GM21528 (cell line): ENCODE measurements around the gene DNM3.

Source experiments
- ATAC-seq: cut with Tn5 transposase; IDR thresholded peaks from one replicate; pipeline ENCODE4 v1.9.1; 2021; ENCODE audit warnings: mild to moderate bottlenecking, moderate library complexity; ENCODE audit not compliant: unreplicated experiment, low FRiP score

The DNM3 gene

DNA sequence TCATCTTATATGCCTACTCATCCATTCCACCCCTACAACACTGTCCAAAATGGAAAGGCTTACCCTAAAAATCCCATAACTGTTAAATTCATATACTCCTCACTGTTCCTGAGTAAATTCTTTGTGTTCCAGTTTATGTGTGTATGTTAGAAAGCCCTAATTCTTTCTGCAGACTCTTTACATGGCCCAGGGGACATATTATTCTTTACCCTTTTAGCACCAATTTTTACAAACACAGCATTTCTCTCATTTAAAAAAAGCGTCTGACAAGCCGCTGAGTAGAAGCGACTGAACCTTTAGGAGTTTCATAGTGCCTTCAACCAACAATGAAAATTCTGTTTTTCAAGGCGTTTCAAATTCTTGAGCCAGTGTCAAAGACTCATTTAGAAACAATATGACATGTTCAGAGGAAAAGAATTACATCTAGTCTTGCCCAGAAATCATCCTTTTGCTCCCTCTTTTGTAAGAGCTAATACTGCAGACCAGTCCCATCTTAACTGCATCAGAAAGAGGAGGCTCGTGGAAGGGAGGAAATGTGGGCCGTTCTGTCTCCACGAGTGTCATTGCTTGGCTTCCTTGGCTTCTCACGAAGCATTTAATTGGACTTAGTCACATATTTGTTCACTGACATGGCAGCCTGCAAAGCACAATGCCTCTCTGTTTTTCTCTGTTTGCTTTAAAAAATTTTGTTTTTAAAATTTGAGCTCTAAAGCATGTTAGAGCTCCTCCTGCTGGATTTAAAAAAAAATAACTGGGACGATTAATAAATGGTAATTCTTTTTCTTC lies 557.9 kb downstream of the DNM3 start:
- ATAC-seq = no peak

DNA sequence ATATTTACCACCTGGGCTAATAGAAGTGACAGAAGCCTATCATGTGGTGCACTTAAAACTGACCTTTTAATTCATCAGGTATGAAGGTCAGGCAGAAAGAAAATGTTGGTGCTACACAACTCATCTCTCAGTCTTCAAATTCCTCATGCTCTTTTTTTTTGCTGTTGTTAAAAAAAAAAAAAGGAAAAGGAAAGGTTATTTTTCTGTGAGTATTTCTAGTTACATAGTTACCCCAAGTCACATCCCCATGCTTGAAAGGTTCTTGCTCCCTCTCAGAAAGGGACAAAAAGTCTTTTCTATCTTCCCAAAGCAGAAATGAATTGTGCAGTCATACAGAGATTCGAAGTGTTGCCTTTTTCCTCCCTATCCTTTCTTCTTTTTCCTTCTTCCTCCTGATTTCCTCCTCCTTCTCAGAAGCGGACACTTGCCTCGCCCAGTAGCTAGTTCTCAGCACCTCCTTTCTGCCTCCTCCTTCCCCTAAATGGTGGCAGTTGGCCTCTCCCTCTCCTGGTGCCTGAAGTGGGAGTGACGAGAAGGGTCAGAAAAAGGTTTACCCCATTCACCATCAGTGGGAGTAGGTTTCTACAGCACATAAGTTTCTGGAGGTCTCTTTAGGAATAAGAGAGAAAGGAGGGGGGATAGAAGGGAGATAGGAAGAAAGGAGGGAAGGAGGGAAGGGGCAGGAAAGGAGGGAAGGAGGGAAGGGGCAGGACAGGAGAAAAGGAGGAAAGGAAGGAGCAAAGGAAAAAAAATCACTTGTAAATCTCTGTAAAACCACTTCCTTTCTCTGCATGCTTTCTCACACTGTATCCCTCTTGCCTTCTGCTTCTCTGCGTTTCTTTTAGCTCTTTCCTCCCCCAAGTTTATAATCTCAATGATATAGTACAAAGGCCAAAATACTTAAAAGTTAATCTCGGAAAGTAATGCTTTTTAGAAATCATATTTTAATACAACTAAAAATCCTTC lies 558.7 kb downstream of the DNM3 start:
- no peak for ATAC-seq

DNA sequence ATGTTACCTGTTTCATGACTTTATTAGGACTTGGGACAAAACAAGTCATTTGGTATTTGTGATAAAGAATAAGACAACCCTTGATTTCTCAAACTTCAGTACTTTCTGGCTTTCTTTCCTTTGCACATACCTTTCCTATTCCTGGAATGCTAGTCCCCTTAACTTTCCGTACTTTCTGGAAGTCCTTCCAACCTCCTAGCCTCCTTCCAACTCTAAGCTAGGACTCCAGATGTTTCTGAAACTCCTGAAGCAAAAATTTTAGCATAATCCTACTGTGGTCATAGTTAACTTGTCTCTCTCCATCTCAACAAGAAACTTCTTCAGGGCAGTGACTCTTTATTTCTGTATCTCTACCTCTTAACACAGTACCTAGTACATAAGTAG lies 559.4 kb downstream of the DNM3 start:
- no peak for ATAC-seq

DNA sequence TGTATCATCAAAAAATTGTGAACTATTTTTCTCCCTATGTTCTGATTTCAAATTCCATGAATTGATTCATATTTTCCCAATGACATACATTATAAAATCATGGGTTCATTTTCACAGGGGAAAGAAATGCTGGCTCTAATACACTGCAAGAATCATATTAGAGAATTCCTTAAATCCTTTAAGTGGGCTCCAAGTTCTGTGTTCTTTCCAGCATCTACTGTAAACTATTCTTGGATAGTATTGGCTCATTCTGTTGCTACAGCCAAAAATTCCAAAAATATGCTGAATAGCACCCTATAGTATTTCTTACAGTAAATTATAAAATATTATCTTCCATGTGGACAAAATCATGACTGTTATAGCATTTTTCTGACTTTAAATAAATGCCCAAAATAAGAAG lies 560.2 kb downstream of the DNM3 start:
- no peak for ATAC-seq

DNA sequence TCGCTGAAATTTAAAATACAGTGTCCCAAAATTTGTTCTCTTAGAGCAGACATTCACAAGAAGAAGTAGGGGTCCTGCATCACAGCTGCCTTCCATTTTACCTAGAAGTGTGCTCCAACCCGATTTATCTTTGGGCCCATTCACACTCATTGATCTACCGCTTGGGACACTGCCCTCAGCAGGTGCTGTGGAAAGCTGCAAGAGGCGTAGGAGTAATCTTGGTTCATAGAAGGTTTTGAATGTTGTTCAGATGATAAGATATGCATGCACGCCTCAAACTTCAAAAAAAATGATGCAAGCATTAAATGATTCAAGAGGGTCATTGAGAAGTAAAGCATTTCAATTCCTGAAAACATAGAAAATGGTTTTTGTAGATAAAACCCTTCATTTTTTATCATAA lies 560.6 kb downstream of the DNM3 start:
- no peak for ATAC-seq

DNA sequence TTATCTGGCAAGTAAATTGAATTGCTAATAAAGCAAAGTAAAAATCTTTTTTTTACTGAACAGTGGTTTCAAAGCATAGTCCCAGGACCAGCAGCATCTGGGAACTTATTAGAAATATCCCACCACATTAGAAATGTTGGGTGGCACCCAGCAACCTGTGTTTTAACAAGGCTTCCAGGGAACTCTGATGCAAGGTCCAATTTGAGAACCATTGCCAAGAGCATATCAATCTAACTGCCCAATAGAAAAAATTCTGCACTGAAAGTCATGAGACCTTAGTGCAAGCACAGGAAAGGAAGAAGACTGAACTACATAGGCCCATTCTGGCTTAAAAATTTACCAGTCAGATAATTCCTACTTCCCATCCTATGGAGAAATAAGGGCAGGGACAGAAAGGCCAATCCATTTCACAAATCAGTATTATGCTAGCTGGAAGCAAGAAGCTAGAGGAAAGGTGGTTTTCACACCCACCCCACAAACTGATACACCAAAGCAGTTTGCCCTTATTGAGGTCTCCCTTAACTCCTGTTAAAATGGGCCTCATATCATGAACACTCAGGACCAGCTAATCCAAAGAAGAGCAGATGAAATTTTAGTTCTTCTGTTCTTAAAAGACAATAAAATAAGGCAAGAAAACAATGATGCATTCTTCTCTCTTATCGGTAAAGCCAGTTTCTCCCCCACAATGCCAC lies 561.7 kb downstream of the DNM3 start:
- ATAC-seq = no peak

DNA sequence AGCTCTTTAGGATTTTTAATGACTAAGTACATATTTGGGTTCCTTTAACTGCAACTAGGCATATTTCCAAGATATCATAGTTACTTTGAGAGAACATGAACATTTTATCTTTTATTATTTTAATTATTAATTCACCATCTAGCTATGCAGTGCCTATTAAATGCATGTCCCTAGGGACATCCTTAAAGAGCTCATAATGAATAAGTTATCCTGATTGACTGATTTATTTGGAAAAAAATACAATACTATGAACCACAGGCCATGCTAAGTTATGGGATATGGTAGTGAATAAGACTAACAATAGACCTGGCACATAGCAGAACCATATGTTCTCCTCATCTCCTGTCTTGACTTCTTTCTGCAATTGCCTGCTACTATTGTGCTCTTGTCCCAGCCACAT lies 562.8 kb downstream of the DNM3 start:
- ATAC-seq = no peak

DNA sequence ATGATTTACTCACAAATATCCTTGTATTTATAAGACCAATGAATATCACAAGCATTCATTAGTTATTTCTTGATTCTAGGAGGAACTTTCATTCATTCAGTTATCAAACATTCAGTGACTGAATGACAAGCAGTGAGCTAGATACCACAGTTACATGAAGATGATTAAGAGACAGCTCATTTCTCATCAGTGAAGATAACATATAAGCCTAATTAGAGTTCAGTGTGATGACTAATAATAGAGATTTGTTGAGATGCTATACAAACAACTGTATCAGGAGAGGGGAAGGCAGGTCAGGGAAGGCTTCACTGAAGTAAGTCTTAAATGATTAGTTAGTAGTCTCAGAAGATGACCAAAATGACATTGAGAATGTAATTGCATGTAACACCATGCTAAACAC lies 564.6 kb downstream of the DNM3 start:
- no peak for ATAC-seq

DNA sequence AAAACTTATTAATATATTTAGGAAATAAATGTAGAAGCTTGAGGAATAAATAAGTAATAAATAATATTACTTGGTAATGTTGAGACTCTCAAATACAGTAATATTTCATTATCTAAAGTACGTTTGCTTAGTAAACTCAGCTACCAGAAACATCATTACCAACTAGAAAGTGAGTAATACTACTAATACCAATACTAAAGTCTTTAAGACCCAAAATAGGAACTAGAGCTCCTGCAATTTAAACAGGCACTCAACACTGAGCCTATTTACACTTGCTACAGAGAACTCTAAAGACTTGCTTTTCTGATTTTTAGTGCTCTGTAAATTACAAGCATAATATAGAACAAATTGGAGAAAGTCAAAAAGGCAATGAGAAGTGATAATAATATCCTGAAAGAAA lies 565.7 kb downstream of the DNM3 start:
- no peak for ATAC-seq

DNA sequence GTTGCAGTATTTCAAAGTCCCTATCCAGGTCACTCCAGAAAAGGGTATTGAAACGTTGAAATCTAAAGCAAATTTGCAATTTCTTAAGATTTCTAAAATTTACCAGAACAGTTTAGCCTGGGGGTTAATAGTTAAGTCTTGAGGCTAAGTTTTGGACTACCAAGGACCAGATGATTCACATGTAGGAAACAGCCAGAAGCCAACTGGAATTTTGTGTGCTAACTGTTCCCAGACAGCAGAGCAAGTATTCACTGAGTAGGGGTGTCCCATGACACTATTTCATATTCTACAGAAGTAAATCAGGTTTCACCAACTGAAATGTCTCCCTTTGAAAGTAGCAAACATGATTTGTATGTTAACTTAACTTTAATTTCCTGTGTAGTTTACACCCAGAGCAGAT lies 567.7 kb downstream of the DNM3 start:
- no peak for ATAC-seq

DNA sequence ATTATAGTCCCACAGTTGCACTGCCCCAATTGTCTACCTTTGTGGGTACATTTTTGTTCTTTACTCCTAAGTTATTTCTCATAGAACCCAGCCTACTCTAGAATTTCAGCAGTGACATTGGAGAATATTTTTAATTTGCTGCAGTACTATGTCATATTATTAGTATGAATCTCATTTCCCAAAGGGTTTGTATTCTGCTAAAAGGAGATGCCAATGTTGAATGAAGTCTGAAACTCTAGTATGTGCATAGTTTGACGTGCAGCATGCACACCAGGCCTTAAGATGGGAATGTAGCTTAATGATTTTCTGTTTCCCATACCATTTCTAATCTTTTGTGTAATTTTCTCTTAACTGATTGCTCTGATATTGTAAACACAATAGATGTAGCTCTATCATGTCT lies 568.7 kb downstream of the DNM3 start:
- ATAC-seq = no peak

DNA sequence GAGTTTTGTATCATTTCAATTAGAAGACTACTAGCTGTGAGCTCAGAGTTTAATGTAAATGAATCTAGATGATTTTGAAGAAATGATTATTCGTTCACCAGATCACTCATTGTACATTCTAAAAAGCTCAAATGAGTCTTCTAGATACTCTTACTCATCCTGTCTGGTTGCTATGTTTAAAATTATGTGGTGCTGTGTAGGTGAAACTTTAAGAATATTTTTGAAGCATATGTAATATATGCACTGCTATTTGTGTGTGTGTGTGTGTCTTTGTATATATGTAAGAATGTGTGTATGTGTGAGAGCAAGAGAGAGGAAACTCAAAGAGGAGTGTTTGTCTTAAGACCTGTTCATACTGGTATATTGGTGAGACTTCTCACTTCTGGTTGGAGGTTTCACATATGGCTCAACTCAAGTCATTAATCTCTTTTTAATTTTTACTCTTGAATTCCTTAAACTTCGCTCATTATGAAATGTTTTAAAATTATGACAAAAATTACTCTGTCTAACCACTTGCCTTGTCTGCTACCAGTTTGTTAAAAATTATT lies 570.6 kb downstream of the DNM3 start:
- no peak for ATAC-seq

DNA sequence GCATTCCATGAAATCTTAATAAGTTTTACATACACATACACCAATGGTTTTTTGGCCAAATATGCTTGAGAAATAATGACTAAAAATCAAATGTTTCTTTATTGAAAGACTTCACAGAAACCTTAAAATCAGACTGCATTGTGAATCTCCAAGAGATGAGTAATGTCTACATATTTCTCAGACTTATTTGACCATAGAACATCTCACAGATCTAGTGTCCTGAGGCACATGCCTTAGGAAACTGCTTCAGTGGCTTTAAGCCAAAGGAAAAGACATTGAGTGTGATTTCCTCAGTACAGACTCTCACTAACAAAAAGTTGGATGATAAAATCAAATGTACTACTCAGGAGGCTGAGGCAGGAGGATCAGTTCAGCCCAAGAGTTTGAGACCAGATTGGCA lies 573.0 kb downstream of the DNM3 start:
- no peak for ATAC-seq

DNA sequence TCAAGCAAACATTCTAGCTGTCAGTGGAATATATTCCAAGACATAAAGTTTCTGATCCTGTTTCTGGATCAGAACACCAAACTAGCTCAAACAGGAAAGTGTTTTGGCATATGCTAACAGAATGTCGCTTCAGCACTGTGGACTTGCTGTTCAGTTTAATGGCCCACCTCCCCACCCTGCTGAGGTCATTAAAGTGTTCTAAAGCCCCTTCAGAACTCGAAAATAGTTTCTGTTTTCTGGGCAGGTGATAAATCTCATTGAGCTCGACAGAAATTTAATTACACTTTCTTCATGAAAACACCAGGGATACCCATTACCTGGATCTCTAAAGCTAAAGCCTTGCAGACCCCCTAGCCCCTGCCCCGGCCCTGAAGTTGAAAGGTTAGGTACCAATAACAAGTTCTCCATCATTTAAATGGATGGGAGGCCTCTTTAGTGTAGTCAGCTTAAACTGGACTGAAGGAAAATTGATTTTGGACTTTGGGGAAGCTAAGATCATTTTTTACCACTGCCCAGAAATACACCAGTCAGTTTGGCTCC lies 575.3 kb downstream of the DNM3 start:
- ATAC-seq = no peak

DNA sequence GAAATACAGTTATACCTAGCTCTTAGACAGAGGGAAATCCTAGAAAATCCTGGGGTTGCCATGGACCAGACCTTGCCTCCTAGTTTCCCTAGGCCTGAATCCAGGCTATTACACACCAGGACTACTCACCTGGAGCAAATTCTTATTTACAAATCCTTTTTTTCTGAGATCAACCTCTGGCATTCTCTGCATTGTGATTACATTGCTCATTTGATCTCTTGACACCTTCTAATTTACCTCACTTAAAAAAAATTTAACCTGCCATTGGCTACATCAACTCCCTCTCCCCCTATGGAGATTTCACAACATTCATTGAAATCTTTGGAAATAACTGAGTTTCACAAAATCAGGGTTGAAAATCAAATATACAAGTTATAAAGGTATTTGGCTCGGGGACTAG lies 576.3 kb downstream of the DNM3 start:
- no peak for ATAC-seq

DNA sequence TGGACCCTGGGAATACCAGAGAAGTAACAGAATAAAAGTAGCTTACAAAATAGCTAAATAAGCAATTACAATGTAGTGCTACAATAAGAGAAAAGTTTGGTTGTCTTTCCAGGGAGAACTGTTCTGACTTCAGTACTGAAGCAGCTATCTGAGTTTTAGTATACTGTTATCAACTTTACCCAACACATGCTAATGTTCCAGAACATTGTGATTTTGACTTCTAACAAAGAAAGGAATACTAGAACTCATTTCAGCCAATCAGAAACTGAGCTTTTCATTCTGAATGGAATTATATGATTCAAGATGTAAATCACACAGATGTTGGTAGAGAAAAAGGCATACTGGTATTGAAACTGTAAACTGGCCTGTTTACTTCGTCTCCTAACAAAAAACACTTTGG lies 579.1 kb downstream of the DNM3 start, which contains the start of gene C1orf105:
Gene C1orf105 (plus strand): TSS at position 301 of the 400 bp plus-strand sequence. CDS start 201 bp downstream, outside the sequence.
- ATAC-seq = no peak

DNA sequence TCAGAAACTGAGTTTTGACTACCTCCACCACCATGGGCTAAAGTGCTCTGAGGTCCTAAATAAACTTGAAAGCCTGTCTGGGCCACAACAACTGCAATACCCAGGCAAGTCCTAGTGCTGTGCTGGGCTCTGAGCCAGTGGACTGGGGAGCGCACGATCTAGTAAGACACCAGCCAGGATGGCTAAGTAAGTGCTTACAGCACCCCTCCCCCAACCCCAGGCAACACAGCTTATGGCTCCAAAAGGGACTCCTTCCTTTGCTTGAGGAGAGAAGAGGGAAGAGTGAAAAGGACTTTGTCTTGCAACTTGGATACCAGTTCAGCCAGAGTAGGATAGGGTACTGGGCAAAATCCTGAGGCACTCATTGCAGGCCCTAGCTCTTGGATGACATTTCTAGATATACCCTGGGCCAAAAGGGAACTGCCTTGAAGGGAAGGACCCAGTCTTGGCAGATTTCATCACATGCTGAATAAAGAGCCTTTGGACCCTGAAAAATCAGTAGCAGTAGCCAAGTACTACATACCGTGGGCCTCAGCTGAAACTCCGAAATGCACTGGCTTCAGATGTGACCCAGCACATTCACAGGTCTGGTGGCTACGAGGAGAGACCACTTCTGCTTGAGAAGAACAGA lies 580.8 kb downstream of the DNM3 start:
- ATAC-seq = no peak

DNA sequence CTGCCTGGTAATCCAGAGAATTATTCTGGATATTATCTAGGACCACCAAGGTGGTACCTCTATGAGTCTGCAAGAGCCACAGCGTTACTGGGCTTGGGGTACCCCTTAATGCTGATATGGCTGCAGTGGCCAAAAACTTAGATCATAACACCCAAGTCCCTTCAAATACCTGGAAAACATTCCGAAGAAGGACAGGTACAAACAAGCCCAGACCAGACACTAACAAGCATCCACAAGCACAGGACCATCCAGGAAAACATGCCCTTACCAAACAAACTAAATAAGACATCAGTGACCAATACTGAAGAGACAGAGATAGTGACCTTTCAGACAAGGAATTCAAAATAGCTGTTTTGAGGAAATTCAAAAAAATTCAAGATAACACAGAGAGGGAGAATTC lies 582.0 kb downstream of the DNM3 start:
- no peak for ATAC-seq

DNA sequence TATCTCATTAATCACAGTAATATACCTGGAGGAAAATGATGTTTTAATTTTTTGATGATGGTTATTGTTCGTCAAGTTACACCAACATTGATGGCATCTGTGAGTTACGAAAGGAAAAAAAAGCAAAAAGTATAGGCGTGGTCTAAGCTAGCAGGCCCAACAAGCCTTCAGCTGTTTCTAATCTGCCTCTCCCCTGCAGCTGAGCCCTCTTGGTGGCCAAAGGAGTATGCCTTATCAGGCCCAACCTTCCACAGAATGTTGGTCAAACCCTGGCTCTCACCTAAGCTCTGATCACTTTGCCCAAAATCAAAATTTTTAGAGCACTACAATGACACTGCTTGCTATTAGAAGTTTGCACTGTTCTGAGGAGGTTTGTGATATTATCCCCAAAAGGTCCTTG lies 584.0 kb downstream of the DNM3 start:
- no peak for ATAC-seq

DNA sequence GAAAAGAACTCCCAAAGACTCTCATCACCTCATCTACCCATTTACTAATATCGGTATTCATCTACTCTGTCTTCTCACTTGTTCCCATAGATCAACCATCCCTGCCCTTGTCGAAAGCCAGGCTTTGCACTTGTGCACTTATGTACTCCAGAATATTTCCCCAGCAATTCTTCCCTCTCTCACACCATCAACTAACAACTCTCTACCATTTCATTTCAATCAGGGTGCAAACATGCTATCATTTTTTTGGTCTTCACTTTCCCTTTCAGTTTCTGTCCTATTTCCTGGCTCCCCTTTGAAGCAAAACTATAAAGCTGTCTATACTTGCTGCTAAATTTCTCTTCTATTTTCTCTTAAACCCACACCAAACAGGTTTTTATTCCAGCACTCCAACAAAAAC lies 585.9 kb downstream of the DNM3 start:
- no peak for ATAC-seq
